Measurements from ENCODE around the gene NACA2. TPM values are rescaled to one million over a fixed set of nuclear protein-coding genes. Genes with fewer than 3 reads are reported as not detected.
"Not testable (repeated sequence)": the region's sequence is repeated elsewhere in the genome, so short reads cannot be mapped to it uniquely, and the experiment has no call there.

Gene NACA2
- total and polyA plus RNA-seq, 2 of the 13 experiments (the other 11 are each of a cell fraction or from before 2014, with no cell fraction given) = 0.21 TPM; not detected in 1

DNA sequence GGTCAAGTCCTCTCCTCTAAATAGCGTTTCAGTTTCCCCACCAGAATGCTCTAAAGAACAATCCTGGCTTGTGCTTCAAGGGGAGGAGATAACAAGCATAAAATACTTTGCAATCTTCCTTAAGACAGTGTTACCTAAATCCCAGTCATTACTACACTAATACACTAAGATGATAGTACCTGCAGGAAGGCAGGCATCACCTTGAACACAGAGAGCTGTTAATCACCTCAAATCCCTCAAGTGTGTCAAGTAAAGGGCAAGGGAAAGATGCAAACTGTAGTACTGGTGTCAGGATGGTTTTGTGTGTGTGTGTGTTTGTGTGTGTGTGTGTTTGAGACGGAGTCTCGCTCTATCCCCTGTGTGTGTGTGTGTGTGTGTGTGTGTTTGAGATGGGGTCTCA is 36.8 kb downstream of the NACA2 start (continued):
- TF ChIP-seq SRSF9 (IDR thresholded peaks at IDR 0.05; ENCODE audit: borderline replicate concordance, insufficient read depth, low read depth, low read length, poor library complexity, severe bottlenecking) = no peak

DNA sequence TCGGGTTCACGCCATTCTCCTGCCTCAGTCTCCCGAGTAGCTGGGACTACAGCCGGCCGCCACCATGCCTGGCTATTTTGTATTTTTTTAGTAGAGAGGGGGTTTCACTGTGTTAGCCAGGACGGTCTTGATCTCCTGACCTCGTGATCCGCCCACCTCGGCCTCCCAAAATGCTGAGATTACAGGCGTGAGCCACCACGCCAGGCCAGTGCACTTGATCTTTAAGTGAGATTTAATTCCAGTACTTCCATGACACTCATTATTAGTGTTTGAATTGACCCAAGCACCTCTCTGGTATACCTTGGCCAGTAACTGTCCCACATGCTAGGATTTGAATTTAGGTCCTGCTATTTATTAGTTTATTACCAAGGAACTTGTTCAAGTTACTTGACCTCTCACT is 38.5 kb downstream of the NACA2 start:
- H3K27me3 ChIP-seq (ENCODE audit: control insufficient read depth in 1 of 2, insufficient read depth in 2 of 2, low read length in 2 of 2); BruUV-seq (replicated peaks); H3K27ac ChIP-seq (ENCODE audit: extremely low read length, insufficient read depth, low read length); H3K36me3 ChIP-seq (replicated peaks in 1 of 2; ENCODE audit: control insufficient read depth in 1 of 2, insufficient read depth in 2 of 2, low read length in 2 of 2); POLR2A ChIA-PET; FAIRE-seq; H2AFZ ChIP-seq (ENCODE audit: low read length); H3K9ac ChIP-seq (ENCODE audit: insufficient read depth, low read depth, low read length); DNase-seq (ENCODE audit: low spot score); H3K4me3 ChIP-seq (replicated peaks in 1 of 3; ENCODE audit: insufficient read depth in 1 of 3, low read depth in 2 of 3, low read length in 3 of 3); ATAC-seq; H3K4me2 ChIP-seq (ENCODE audit: low read depth, low read length); intact Hi-C loops (cut with micrococcal nuclease; ENCODE audit: unreplicated experiment); H4K20me1 ChIP-seq (ENCODE audit: insufficient read depth, low read length); H3K79me2 ChIP-seq (ENCODE audit: insufficient read depth, low read length); H3K9me3 ChIP-seq (ENCODE audit: low read length): not testable (repeated sequence)
- in situ Hi-C loops (cut with HindIII; ENCODE audit: extremely low pct_ligation_motif_present, low pct_unique_long_range_greater_than_20kb) = loop anchor here (10.0 kb wide), 1 partner anchor 128 kb away; no protein-coding TSS in a partner anchor
- WGBS (ENCODE audit: low lambda C conversion rate) = 75% methylated on average over 11 of the region's 11 CpGs
- H3K4me1 ChIP-seq (ENCODE audit: insufficient read depth, low read length) = peaks cover 10% of the 10 kb centered on the region
- CTCF ChIA-PET (ENCODE audit: low intra/inter-chr PET ratio, low total read pairs) = interaction anchor here (3.6 kb wide), 1 partner anchor 140 kb away, joined by 52 read pairs; no protein-coding TSS in a partner anchor

DNA sequence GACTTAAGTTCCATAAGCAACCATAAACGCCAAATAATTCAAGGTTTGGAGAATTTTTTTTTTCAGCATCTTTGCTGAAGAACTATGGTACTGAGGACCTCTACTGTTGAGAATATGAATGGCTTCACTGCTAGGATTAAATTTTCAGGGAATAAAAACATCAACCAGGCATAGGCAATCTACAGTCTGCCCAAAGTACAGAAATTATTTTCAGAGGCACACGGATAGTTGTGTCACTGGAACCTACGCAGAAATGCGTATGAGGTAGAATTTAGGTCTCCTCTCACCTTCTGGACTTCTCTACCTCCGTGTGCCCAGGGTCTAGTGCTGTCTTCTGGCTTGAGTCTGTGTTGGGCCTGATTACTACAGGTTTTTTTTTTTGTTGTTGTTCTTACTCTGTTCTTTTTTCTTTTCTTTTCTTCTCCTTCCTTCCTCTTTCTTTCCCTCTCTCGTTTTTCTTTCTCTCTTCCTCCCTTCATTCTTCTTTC is 39.7 kb downstream of the NACA2 start:
- WGBS (ENCODE audit: low lambda C conversion rate) = under 1% methylated on average over 6 of the region's 6 CpGs
- H3K79me2 ChIP-seq (ENCODE audit: insufficient read depth, low read length) = no peaks in the 10 kb centered on the region
- FAIRE-seq = peak; percentile 59
- intact Hi-C loops (cut with micrococcal nuclease; ENCODE audit: unreplicated experiment) = loop anchor here (1.0 to 2.0 kb wide), 5 partner anchors 46 to 139 kb away; no protein-coding TSS in a partner anchor
- ChIA-PET POLR2A (no interaction called here), CTCF (ENCODE audit: low intra/inter-chr PET ratio, low total read pairs) (interaction anchor here (1.2 to 3.6 kb wide), 8 partner anchors 24 to 158 kb away, joined by 4 to 52 read pairs (median 7); no protein-coding TSS in a partner anchor)
- H3K4me3 ChIP-seq (replicated peaks in 1 of 3; ENCODE audit: insufficient read depth in 1 of 3, low read depth in 2 of 3, low read length in 3 of 3) = no peak overlapping the region; a peak in 1 of 6 replicates
- no peaks in the 10 kb centered on the region; the same call in 1 of the 2 replicates for H3K9me3 ChIP-seq (ENCODE audit: low read length)
- BruUV-seq (replicated peaks) = no TSS peak
- peaks cover 7% of the 10 kb centered on the region for H3K4me1 ChIP-seq (ENCODE audit: insufficient read depth, low read length)
- no peak overlapping the region for H3K9ac ChIP-seq (ENCODE audit: insufficient read depth, low read depth, low read length)
- no peak overlapping the region for H3K27ac ChIP-seq (ENCODE audit: extremely low read length, insufficient read depth, low read length)
- ATAC-seq = peak; percentile 74
- peak; percentile 62 for DNase-seq (ENCODE audit: low spot score)
- H3K4me2 ChIP-seq (ENCODE audit: low read depth, low read length) = peak overlapping the region; percentile 59
- H3K27me3 ChIP-seq (ENCODE audit: control insufficient read depth in 1 of 2, insufficient read depth in 2 of 2, low read length in 2 of 2) = no peaks in the 10 kb centered on the region; a peak in 1 of 5 replicates
- no peak overlapping the region for H2AFZ ChIP-seq (ENCODE audit: low read length)
- no peaks in the 10 kb centered on the region for H3K36me3 ChIP-seq (replicated peaks in 1 of 2; ENCODE audit: control insufficient read depth in 1 of 2, insufficient read depth in 2 of 2, low read length in 2 of 2)
- no peaks in the 10 kb centered on the region for H4K20me1 ChIP-seq (ENCODE audit: insufficient read depth, low read length)
- in situ Hi-C loops (cut with HindIII; ENCODE audit: extremely low pct_ligation_motif_present, low pct_unique_long_range_greater_than_20kb) = loop anchor here (10.0 kb wide), 1 partner anchor 126 kb away; no protein-coding TSS in a partner anchor
- no peak for TF ChIP-seq ZNF607 (CRISPR knock-in tag; IDR thresholded peaks at IDR 0.05; ENCODE audit: borderline replicate concordance)
- TF ChIP-seq, protein P1, sequence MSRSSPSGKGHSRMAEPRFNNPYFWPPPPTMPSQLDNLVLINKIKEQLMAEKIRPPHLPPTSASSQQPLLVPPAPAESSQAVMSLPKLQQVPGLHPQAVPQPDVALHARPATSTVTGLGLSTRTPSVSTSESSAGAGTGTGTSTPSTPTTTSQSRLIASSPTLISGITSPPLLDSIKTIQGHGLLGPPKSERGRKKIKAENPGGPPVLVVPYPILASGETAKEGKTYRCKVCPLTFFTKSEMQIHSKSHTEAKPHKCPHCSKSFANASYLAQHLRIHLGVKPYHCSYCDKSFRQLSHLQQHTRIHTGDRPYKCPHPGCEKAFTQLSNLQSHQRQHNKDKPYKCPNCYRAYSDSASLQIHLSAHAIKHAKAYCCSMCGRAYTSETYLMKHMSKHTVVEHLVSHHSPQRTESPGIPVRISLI (CRISPR knock-in tag; IDR thresholded peaks at IDR 0.05; ENCODE audit: borderline replicate concordance) = peak; percentile 93
- TF ChIP-seq NFYC (CRISPR knock-in tag; IDR thresholded peaks at IDR 0.05) = no peak
- TF ChIP-seq FOSL1 (CRISPR knock-in tag; IDR thresholded peaks at IDR 0.05; ENCODE audit: borderline replicate concordance) = no peak
- no peak for TF ChIP-seq MYNN (CRISPR knock-in tag; IDR thresholded peaks at IDR 0.05; ENCODE audit: low read depth)
- TF ChIP-seq HNRNPLL (IDR thresholded peaks at IDR 0.05; ENCODE audit: low read depth, low read length, poor library complexity, severe bottlenecking) = no peak
- no peak for TF ChIP-seq ZSCAN9 (CRISPR knock-in tag; IDR thresholded peaks at IDR 0.05; ENCODE audit: borderline replicate concordance)
- peak; percentile 26; the same call in 1 of the 2 replicates for TF ChIP-seq GATAD2A (CRISPR knock-in tag; IDR thresholded peaks at IDR 0.05)
- TF ChIP-seq, protein P2, sequence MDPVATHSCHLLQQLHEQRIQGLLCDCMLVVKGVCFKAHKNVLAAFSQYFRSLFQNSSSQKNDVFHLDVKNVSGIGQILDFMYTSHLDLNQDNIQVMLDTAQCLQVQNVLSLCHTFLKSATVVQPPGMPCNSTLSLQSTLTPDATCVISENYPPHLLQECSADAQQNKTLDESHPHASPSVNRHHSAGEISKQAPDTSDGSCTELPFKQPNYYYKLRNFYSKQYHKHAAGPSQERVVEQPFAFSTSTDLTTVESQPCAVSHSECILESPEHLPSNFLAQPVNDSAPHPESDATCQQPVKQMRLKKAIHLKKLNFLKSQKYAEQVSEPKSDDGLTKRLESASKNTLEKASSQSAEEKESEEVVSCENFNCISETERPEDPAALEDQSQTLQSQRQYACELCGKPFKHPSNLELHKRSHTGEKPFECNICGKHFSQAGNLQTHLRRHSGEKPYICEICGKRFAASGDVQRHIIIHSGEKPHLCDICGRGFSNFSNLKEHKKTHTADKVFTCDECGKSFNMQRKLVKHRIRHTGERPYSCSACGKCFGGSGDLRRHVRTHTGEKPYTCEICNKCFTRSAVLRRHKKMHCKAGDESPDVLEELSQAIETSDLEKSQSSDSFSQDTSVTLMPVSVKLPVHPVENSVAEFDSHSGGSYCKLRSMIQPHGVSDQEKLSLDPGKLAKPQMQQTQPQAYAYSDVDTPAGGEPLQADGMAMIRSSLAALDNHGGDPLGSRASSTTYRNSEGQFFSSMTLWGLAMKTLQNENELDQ (CRISPR knock-in tag; IDR thresholded peaks at IDR 0.05; ENCODE audit: borderline replicate concordance) = no peak

Measured in HepG2 (cell line).